GM12878 (cell line): ENCODE measurements around the gene FLYWCH2. TPM values are rescaled to one million over a fixed set of nuclear protein-coding genes. Genes with fewer than 3 reads are reported as not detected.

Source experiments
- ATAC-seq: fragments of 200-7000 bp; cut with Tn5 transposase; 3 replicates; pipeline ENCODE4 v1.9.1; 2020; ENCODE audit warnings: mild to moderate bottlenecking, moderate library complexity
- BruUV-seq: library from RNA; stranded (reverse); fragments of 400-500 nt; replicated peaks from 2 replicates; lab custom pipeline; 2021; lab: Mats Ljungman, UMichigan
- CTCF ChIA-PET: fragments of 300-600 bp; sonication (Branson Sonifier 250); formaldehyde crosslinking; extraction: SDS; loops from one replicate; lab custom pipeline; 2021; ENCODE audit warnings: inconsistent platforms; lab: Yijun Ruan, JAX
- POLR2A ChIA-PET: fragments of 350-600 bp; formaldehyde crosslinking; extraction: SDS; loops from one replicate; lab custom pipeline; 2021; ENCODE audit warnings: inconsistent platforms; lab: Charles Lee
- RAD21 ChIA-PET: fragments of 300-600 bp; sonication (Branson Sonifier 250); formaldehyde crosslinking; loops from one replicate; lab custom pipeline; 2023; ENCODE audit warnings: antibody characterized with exemption; ENCODE audit not compliant: unreplicated experiment; lab: Charles Lee
- SMC1A ChIA-PET: fragments of 300-600 bp; sonication (Branson Sonifier 250); formaldehyde crosslinking; loops from one replicate; lab custom pipeline; 2023; ENCODE audit not compliant: unreplicated experiment, uncharacterized antibody; lab: Charles Lee
- DNase-seq: peaks from one replicate; pipeline ENCODE4 v3.0.0-alpha.2; 2011; ENCODE audit warnings: low read depth, low spot score
- FAIRE-seq: peaks from 3 replicates; lab custom pipeline; 2011; peaks lifted over from hg19 to GRCh38; lab: Jason Lieb, UNC
- H2AFZ ChIP-seq: 2 replicates; pipeline ENCODE4 v1.6.0; 2011; ENCODE audit warnings: low read depth, low read length, control low read depth; ENCODE audit not compliant: control insufficient read depth
- H3K27ac ChIP-seq: 2 replicates; pipeline ENCODE4 v1.5.1; 2011; ENCODE audit warnings: control low read depth; ENCODE audit not compliant: control insufficient read depth, insufficient read depth
- H3K27me3 ChIP-seq, 2 experiments: replicated peaks in 1 of 2; 2 replicates each; pipeline versions ENCODE4 v1.6.0 to v1.6.1; 2011; ENCODE audit warnings: low read length in 1 of 2; ENCODE audit not compliant: control insufficient read depth in 2 of 2, insufficient read depth in 2 of 2
- H3K36me3 ChIP-seq, 2 experiments: 2 replicates each; pipeline ENCODE4 v1.5.1; 2011; ENCODE audit warnings: low read length in 1 of 2; ENCODE audit not compliant: control insufficient read depth in 2 of 2, insufficient read depth in 2 of 2
- H3K4me1 ChIP-seq: 2 replicates; pipeline ENCODE4 v1.6.1; 2011; ENCODE audit warnings: mild to moderate bottlenecking, low read length, moderate library complexity, mixed read lengths; ENCODE audit not compliant: control insufficient read depth, insufficient read depth
- H3K4me2 ChIP-seq: 2 replicates; pipeline ENCODE4 v1.6.0; 2011; ENCODE audit warnings: control low read depth; ENCODE audit not compliant: control insufficient read depth, insufficient read depth
- H3K4me3 ChIP-seq: fragments of 200-600 bp; sonication (generic); 2 replicates; pipeline ENCODE4 v1.5.1; 2016
- H3K79me2 ChIP-seq: 2 replicates; pipeline ENCODE4 v1.6.0; 2011; ENCODE audit warnings: low read length; ENCODE audit not compliant: control insufficient read depth, insufficient read depth
- H3K9ac ChIP-seq: 2 replicates; pipeline ENCODE4 v1.8.0; 2011; ENCODE audit warnings: low read length, control low read depth, mixed read lengths; ENCODE audit not compliant: control insufficient read depth, insufficient read depth
- H3K9me3 ChIP-seq: replicated peaks from 3 replicates; pipeline ENCODE4 v1.5.1; 2011; ENCODE audit warnings: mild to moderate bottlenecking, low read length; ENCODE audit not compliant: control insufficient read depth, insufficient read depth
- H4K20me1 ChIP-seq: 2 replicates; pipeline ENCODE4 v1.6.0; 2011; ENCODE audit not compliant: control insufficient read depth, insufficient read depth
- BCL3 ChIP-seq: IDR thresholded peaks from 2 replicates; pipeline ENCODE4 v1.6.1; 2011; ENCODE audit warnings: borderline replicate concordance, low read depth, mild to moderate bottlenecking, moderate library complexity, low read length; ENCODE audit not compliant: insufficient read depth, poor library complexity, severe bottlenecking
- BRCA1 ChIP-seq: IDR thresholded peaks from 2 replicates; pipeline ENCODE4 v1.6.1; 2011; ENCODE audit warnings: low read depth, low read length, improper control_type of control experiment
- EP300 ChIP-seq, 2 experiments: fragments of 150-350 bp in 1 of 2; IDR thresholded peaks; 2 replicates each; pipeline ENCODE4 v1.6.1; 2011 to 2012; ENCODE audit warnings: low read depth in 2 of 2, low read length in 2 of 2, borderline replicate concordance in 1 of 2, improper control_type of control experiment in 1 of 2, inconsistent platforms in 1 of 2; ENCODE audit not compliant: control insufficient read depth in 1 of 2
- GATAD2B ChIP-seq: fragments of 450-650 bp; conservative IDR thresholded peaks from 2 replicates; pipeline ENCODE4 v1.6.1; 2017; ENCODE audit warnings: low read depth, mild to moderate bottlenecking, moderate library complexity
- JUND ChIP-seq: IDR thresholded peaks from 2 replicates; pipeline ENCODE4 v1.6.1; 2012; ENCODE audit warnings: low read depth, mild to moderate bottlenecking, low read length, improper control_type of control experiment, moderate library complexity
- MEF2B ChIP-seq: fragments of 450-650 bp; IDR thresholded peaks from 2 replicates; pipeline ENCODE4 v1.6.1; 2018; ENCODE audit warnings: mild to moderate bottlenecking, moderate library complexity; ENCODE audit not compliant: partially characterized antibody, poor library complexity, severe bottlenecking
- POU2F2 ChIP-seq: IDR thresholded peaks from 3 replicates; pipeline ENCODE4 v1.6.1; 2011; ENCODE audit warnings: low read depth, mild to moderate bottlenecking, low read length, borderline replicate concordance
- RCOR1 ChIP-seq: conservative IDR thresholded peaks from 2 replicates; pipeline ENCODE4 v1.6.1; 2012; ENCODE audit warnings: low read depth, low read length, improper control_type of control experiment
- SMAD1 ChIP-seq: fragments of 450-650 bp; IDR thresholded peaks from 2 replicates; pipeline ENCODE4 v1.6.1; 2018; ENCODE audit warnings: mild to moderate bottlenecking, low read depth; ENCODE audit not compliant: partially characterized antibody
- SMARCA5 ChIP-seq: fragments of 450-650 bp; IDR thresholded peaks from 2 replicates; pipeline ENCODE4 v1.6.1; 2017; ENCODE audit warnings: mild to moderate bottlenecking
- STAT3 ChIP-seq: IDR thresholded peaks from 2 replicates; pipeline ENCODE4 v1.6.1; 2011; ENCODE audit warnings: low read depth, low read length, improper control_type of control experiment
- YBX1 ChIP-seq: fragments of 450-650 bp; IDR thresholded peaks from 2 replicates; pipeline ENCODE4 v1.6.1; 2016; ENCODE audit warnings: antibody characterized with exemption
- ZNF384 ChIP-seq: IDR thresholded peaks from 2 replicates; pipeline ENCODE4 v1.6.1; 2012; ENCODE audit warnings: low read depth, mild to moderate bottlenecking, low read length, improper control_type of control experiment, borderline replicate concordance
- ZNF687 ChIP-seq: fragments of 450-650 bp; IDR thresholded peaks from 2 replicates; pipeline ENCODE4 v1.6.1; 2017; ENCODE audit warnings: mild to moderate bottlenecking, moderate library complexity
- WGBS: methylation state at CpG from one replicate; pipeline ENCODE4 v1.1.6; 2016; ENCODE audit warnings: low lambda C conversion rate; ENCODE audit not compliant: insufficient replicate concordance, insufficient coverage; ENCODE audit errors: missing lambda C conversion rate; 5-methylcytosine and 5-hydroxymethylcytosine counted together
- in situ Hi-C: fragments of 300-500 bp; cut with MboI; formaldehyde crosslinking; loops from 9 replicates; pipeline ENCODE4 v1.14.3; 2018; ENCODE audit warnings: mixed read lengths
- intact Hi-C: fragments of 100-400 bp; cut with micrococcal nuclease; formaldehyde crosslinking; loops from one replicate; pipeline ENCODE4 v1.14.2; 2022; ENCODE audit not compliant: unreplicated experiment
- polyA plus RNA-seq, 11 experiments: library from polyadenylated mRNA; depleted of rRNA in 4 of 11; unstranded in 6 of 11; stranded (reverse) in 5 of 11; fragments of >200 nt; fragmentation: Nextera tagmentation in 4 of 11; fragmentation: Illumina TruSeq in 1 of 11; extraction: Ambion mirVana in 4 of 11; extraction: Trizol in 1 of 11; gene quantifications; 1 replicate in 1 of 11; 2 replicates in 10 of 11; pipeline versions ENCODE4 v1.2.1 to v1.2.3, GENCODE V29; 2011 to 2016; ENCODE audit warnings: inconsistent platforms in 2 of 11, missing spikeins in 2 of 11, low read depth in 1 of 11
- total RNA-seq, 4 experiments: library from RNA; depleted of rRNA in 3 of 4; stranded (reverse); fragments of >200 nt in 3 of 4; fragmentation: Illumina TruSeq in 1 of 4; extraction: Trizol in 1 of 4; gene quantifications; 2 replicates each; pipeline versions ENCODE4 v1.2.1 to v1.2.3, GENCODE V29; 2013 to 2021

FLYWCH2 gene
- total and polyA plus RNA-seq, 10 of the 15 experiments (the other 5 are each of a cell fraction or from before 2014, with no cell fraction given): 0.27 to 43.1 (median 17.7) TPM

- TF ChIP-seq BCL3: no peak
These were observed 42.1 kb downstream of the FLYWCH2 start (continued) for GRCh38 chr16:2924901-2925755.

- Histone ChIP-seq H3K27me3 (no peaks in the 10 kb centered on the region), H3K36me3 (peaks cover 0 to 10% of the 10 kb centered on the region in 2 experiments; a peak in 2 of 4 replicates), H4K20me1 (no peaks in the 10 kb centered on the region), H3K9me3 (no peaks in the 10 kb centered on the region), H3K4me3 (no peak overlapping the region), H2AFZ (no peak overlapping the region), H3K4me2 (no peak overlapping the region), H3K9ac (no peak overlapping the region), H3K4me1 (no peaks in the 10 kb centered on the region), H3K27ac (no peak overlapping the region), H3K79me2 (no peaks in the 10 kb centered on the region)
- RAD21 ChIA-PET: interaction anchor here (0.7 to 1.5 kb wide), 6 partner anchors 16 to 58 kb away, joined by 3 to 4 read pairs (median 3); no protein-coding TSS in a partner anchor
- ATAC-seq (no peak), DNase-seq (no peak), FAIRE-seq (no peak)
- intact Hi-C loops (loop anchor here (5.0 kb wide), 1 partner anchor 56 kb away; the partner anchor contains the start of gene PKMYT1), in situ Hi-C loops (no loop called here)
- SMC1A ChIA-PET: interaction anchor here (1.2 to 1.8 kb wide), 3 partner anchors 13 to 54 kb away, joined by 4 to 9 read pairs (median 4); partner anchors contain the start of gene PKMYT1
- CTCF ChIA-PET: interaction anchor here (0.9 to 2.2 kb wide), 22 partner anchors 9 to 87 kb away, joined by 3 to 27 read pairs (median 10); partner anchors contain the start of genes FLYWCH1, FLYWCH2 and KREMEN2
- BruUV-seq: no TSS peak
- WGBS: 82% methylated on average over 9 of the region's 9 CpGs
- POLR2A ChIA-PET: interaction anchor here (1.2 kb wide), 1 partner anchor 15 kb away, joined by 7 read pairs; the partner anchor contains the start of gene FLYWCH1
- no peak for TF ChIP-seq MEF2B
- TF ChIP-seq BRCA1: no peak
- TF ChIP-seq POU2F2: no peak
- no peak for TF ChIP-seq RCOR1
- TF ChIP-seq STAT3: no peak
- no peak for TF ChIP-seq YBX1
- TF ChIP-seq GATAD2B: no peak
- TF ChIP-seq EP300 (IDR thresholded peaks at IDR 0.05; ENCODE audit: borderline replicate concordance in 1 of 2, control insufficient read depth in 1 of 2, low read depth in 2 of 2, low read length in 2 of 2): no peak
- no peak for TF ChIP-seq SMAD1
- no peak for TF ChIP-seq JUND
- TF ChIP-seq ZNF384: no peak
- no peak for TF ChIP-seq SMARCA5
- no peak for TF ChIP-seq ZNF687
These were observed 43.1 kb downstream of the FLYWCH2 start for GRCh38 chr16:2925951-2926649.
